CD4-positive, alpha-beta T cell treated with Interferon gamma for 1 hour (primary cell): ENCODE results near the gene MBLAC1.
"Not testable (repeated sequence)": the region's sequence is repeated elsewhere in the genome, so short reads cannot be mapped to it uniquely, and the experiment has no call there.

Experiments used
- DNase-seq: peaks from one replicate; pipeline ENCODE4 v3.0.0-alpha.2; 2020

Gene MBLAC1

DNA sequence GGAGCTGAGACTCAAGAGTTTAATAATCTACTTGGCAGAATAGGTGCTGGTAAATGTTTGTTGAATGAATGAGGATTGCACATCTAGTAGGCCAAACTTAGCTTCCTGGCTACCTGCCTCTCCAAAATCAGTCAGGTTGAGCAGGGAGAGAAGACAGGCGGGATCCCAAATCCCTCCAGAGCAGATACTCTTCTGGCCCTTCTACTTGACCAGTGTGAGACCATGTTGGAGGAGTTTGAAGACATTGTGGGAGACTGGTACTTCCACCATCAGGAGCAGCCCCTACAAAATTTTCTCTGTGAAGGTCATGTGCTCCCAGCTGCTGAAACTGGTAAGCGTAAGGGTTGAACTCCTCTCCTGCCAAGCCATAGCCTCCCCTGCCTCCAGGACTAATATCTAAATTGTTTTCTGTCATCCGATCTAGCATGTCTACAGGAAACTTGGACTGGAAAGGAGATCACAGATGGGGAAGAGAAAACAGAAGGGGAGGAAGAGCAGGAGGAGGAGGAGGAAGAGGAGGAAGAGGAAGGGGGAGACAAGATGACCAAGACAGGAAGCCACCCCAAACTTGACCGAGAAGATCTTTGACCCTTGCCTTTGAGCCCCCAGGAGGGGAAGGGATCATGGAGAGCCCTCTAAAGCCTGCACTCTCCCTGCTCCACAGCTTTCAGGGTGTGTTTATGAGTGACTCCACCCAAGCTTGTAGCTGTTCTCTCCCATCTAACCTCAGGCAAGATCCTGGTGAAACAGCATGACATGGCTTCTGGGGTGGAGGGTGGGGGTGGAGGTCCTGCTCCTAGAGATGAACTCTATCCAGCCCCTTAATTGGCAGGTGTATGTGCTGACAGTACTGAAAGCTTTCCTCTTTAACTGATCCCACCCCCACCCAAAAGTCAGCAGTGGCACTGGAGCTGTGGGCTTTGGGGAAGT, 2.2 kb upstream of the MBLAC1 start:
- no peak for DNase-seq

DNA sequence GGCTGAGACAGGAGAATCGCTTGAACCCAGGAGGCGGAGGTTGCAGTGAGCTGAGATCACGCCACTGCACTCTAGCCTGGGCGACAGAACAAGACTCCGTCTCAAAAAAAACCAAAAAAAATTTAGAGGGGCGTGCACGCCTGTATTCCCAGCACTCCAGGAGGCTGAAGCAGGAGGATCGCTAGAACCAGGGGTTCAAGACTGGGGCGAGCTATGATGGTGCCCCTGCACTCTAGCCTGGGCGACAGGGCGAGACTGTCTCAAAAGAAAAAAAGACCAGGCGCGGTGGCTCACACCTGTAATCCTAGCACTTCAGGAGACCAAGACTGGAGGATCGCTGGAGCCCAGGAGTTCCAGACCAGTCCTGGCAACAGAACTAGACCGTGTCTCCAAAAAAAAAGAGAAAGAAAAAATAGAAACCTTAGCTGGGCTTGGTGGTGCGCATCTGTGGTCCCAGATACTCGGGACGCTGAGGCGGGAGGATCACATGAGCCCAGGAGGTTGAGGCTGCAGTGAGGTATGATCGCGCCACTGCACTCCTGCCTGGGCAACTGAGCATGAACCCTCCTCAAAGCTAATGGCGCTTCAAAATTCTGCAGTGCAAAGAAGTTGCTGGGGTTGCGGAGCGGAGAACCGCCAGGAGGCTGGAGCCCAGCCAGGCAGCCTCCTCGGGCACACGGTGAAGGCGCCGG, 382 bp upstream of the MBLAC1 start:
- no peak for DNase-seq

DNA sequence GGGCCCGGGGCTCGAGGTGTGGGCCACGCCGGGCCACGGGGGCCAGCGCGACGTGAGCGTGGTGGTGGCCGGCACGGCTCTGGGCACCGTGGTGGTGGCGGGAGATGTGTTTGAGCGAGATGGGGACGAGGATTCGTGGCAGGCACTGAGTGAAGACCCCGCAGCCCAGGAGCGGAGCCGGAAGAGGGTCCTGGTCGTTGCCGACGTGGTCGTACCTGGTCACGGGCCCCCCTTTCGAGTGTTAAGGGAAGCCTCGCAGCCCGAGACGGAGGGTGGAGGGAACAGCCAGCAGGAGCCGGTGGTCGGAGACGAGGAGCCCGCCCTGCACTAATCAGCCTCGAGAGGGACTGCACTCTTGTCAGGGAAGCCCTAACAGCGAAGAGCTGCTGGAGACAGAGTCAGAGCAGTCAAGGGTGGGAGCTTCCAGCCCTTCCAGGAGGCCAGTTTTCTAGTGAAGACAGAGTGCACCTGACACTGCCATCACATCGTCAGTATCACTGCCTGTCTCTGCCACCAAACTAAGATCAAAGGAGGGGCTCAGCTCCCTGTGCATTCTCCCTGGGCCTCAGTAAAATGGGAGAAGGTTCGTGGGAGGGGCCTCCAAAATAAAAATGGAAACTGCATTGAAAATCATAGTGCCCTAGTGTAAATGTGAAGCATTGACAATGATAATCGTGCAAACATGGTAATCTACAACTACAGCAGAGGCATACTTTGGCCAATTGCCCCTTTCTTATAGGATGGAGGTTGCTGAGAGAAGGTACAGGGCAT, 1.3 kb downstream of the MBLAC1 start:
- no peak for DNase-seq

DNA sequence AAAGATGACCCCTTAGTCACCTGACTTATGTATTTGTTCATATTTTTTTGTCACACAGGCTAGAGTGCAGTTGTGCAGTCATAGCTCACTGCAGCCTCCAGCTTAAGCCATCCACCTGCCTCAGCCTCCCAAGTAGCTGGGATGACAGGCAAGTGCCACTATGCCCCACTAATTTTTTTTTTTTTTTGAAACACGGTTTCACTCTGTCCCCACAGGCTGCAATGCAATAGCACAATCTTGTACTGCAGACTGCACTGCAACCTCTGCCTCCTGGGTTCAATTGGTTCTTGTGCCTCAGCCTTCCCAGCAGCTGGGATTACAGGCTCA, 1.8 kb downstream of the MBLAC1 start:
- DNase-seq = no peak

DNA sequence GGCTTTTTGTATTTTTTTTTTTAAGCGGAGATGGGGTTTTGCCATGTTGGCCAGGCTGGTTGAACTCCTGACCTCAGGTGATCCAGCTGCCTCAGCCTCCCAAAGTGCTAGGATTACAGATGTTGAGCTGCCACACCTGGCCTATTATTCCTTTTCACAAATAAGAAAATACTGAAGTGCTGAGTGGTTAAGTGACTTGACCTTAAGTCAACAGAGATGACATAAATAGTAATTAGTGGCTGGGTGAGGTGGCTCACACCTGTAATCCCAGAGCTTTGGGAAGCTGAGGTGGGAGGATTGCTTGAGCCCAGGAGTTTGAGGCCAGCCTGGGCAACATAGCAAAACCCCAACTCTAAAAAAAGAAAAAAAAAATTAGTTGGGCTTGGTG, 3.4 kb downstream of the MBLAC1 start:
- not testable (repeated sequence) for DNase-seq

DNA sequence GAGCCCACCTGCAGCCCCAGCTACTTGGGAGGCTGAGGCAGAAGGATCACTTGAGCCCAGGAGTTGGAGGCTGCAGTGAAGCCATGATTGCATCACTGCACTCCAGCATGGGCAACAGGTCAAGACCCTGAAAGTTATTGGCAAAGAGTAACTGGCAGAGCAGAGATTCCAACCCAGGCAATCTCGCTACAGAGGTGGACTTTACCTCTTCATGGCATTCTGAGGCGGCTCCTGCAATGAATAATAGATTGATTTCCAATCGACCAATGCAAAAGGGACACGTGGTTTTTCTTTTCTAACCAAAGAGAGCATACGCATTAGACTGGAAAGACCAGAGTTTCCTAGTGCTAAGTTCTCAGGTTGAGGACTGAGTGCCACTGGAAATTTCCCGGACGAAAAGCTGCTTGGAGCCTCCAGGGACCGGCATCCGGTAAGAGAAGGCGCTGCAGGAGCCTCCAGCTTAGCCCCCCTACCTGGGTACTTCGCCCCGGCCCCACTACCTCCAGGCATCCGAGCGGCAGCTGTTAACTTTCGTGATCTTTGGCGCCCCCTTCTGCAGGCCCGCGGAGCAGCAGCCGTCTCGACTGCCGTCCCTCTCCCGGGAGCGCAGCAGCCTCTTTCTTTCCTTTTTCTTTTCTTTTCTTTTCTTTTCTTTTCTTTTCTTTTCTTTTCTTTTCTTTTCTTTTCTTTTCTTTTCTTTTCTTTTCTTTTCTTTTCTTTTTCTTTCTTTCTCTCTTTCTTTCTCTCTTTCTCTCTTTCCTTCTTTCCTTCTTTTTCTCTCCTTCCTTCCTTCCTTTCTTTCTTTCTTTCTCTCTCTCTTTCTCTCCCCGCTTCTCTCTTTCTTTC, 4.1 kb downstream of the MBLAC1 start:
- DNase-seq = peak; percentile 79

DNA sequence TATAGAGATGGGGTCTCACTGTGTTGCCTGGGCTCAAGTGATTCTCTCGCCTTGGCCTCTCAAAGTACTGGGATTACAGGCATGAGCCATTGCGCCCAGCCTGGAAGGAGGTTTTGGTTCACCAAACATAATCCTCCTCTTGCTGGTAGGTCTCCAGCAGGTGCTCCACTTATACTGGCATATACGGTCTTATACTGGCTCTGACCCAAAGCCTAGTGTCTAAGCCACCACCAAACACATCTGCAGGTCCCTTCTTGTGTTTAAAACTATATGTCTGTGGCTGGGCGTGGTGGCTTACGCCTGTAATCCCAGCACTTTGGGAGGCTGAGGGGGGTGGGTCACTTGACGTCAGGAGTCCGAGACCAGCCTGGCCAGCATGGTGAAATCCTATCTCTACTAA, 5.4 kb downstream of the MBLAC1 start:
- no peak for DNase-seq

DNA sequence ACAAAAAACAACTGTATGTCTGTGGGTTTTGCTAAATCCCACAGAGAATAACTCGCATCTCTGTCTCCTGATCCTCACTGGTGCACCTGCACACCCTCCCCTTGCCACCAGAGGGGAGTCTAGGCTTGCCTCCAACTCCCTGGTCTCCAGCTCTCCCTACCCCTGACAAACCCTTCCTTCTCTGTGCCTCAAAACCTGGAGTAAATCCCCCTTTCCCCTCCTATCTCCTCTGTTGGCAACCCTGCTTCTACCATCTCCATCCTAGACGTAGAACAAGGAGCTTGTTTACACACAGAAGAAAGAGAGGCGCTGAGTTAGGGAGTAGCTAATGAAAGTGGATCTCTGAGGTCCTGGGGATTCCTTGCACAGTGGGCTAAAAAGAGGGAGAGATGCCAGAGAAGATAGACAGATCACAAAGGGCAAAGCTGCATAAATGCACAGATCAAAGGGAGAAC, 6.0 kb downstream of the MBLAC1 start:
- peak; percentile 67 for DNase-seq

DNA sequence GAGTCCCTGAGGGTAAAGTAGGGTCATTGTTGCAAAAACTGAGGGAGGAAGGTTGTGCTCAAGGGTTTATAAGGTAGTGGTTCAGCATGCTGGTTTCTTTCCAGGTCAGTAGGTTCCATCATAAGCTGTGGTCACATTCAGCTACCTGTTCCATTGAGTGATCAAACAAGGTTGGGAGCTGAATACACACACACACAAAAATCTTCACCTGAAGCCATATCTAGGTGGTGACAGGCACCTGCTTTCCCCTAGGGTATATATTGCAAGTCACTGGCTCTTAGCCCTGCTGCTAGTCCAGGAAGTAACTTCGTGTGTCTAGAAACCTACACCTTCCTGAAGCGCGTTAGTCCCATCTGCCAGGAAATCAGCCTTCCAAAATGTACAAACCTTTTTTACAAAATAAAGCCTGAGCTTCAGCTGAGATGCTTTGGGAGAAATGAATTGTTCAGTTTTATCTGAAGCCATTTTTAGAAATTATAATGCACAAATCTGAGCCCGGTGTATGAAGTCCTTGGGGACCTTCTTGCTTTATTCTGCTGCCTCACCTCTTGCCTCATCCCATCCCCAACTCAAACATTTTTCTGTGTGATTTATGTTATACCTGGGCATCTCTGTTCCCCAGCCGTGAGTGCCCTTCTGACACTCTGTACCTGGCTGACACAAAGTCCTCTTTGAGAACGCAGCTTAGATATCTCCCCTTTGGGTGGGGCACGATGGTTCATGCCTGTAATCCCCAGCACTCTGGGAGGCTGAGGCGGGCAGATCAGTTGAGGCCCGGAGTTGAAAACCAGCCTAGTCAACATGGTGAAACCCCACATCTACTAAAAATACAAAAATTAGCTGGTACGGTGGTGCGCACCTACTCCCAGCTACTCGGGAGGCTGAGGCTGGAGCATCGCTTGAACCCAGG, 11.3 kb downstream of the MBLAC1 start:
- DNase-seq = no peak

DNA sequence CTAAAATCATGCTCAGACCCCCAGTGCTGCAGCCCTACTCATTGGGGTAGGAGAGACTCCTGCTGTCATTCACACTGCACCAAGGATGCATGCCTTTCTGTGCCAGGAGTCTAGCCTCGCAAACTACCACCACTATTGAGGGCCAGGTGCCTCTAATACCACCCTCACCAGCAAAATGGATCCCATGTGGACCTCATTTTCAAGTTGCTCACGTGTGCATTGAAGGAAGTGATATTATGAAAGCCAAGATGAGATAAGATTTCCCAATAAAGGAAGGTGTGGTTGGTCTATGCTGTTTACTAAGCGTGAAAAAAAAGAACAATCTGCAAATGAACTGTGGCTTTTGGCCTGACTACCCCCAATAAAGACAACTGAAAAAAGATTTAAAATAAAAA, 14.8 kb downstream of the MBLAC1 start:
- no peak for DNase-seq

DNA sequence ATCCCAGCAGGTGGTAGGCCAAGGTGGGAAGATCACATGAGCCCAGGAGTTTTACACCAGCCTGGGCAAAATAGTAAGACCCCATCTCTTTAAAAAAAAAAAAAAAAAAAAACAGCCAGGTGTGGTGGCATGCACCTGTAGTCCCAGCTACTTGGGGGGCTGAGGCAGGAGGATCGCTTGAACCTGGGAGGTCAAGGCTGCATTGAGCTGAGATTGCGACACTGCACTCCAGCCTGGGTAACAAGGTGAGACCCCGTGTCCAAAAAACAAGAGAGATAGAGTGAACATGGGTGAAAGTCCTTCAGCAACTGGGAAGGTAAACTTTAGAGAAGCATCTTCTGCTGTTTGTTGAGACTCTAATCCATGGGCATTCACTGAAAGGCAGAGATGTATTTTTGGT, 15.7 kb downstream of the MBLAC1 start:
- no peak for DNase-seq

DNA sequence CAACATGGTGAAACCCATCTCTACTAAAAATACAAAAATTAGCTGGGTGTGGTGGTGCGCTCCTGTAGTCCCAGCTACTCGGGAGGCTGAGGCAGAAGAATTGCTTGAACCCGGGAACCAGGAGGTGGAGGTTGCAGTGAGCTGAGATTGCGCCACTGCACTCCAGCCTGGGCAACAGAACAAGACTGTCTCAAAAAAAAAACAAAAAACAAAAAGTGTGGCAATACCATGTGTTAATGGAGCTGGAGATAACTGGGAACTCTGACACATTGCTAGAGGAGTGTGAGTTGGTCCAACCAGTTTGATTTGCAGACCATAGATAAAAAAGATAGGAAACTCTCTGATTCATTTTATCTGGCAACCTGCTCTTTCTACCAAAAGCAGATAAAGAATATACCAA, 19.6 kb downstream of the MBLAC1 start:
- not testable (repeated sequence) for DNase-seq

DNA sequence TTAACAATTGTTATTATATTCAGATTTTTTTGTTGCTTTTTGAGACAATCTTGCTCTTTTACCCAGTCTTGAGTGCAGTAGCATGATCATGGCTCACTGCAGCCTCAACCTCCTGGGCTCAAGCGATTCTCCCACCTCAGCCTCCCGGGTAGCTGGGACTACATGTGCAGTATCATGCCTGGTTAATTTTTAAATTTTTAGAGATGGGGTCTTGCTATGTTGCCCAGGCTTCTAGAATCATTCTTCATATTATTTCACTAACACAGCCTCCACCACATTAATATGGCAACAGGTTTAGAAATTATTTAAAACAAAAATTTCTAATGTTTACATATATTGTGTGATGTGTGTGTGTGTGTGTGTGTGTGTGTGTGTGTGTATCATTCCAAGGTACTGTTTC, 20.5 kb downstream of the MBLAC1 start:
- no peak for DNase-seq

DNA sequence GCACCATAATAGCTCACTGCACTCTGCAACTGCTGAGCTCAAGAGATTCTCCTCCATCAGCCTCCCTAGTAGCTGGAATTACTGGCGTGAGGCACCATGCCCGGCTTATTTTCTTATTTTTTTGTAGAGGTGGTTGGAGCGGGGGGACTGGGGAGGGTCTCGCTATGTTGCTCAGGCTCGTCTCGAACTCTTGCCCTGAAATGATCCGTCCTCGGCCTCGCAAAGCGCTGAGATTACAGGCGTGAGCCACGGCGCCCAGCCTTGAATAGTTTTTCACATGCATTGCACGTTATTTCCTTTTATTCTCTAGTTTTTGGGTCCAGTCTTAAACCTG, 21.4 kb downstream of the MBLAC1 start:
- DNase-seq = no peak

DNA sequence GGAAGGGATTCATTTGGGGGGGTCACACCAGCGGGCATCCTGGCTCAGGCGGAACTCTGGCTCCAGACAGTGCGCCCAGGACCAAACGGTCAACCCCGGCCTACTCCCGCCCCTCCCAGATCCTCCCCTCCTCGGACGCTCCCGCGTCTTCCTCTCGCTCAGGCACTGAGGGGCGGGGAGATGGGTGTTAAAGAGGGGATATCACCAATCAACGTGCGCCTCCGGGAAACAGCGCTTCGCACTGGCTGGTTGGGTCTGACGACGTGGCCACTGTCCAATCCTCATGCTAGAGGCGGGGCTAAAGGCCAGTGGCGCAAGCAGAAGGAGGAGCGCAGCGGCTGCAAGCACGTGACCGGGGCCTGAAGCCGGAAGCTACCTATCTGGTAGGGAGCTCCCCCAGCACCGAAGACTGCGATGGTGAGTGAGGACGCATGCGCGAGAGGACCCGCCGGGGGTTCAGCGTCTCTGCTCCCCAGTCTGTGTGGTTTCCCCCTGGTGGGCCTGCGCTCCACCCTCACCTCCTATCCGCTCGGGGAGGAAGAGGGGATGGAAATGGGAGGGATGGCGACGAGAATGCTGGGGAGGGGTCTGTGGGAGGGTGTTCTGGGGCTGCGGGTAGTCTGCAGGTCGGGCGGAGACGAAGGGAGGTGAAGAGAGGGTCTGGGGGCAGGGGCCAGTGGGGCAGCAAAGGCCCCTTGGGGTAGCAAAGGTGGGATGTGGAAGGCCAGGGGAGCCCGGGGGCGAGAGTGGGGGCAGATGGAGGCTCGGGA, 22.0 kb downstream of the MBLAC1 start, which contains the start of gene LAMTOR4:
TSS of gene LAMTOR4 (plus strand) at position 360 of the 770 bp plus-strand sequence. CDS start at position 415, 55 bp downstream.
- peak; percentile 100 for DNase-seq

DNA sequence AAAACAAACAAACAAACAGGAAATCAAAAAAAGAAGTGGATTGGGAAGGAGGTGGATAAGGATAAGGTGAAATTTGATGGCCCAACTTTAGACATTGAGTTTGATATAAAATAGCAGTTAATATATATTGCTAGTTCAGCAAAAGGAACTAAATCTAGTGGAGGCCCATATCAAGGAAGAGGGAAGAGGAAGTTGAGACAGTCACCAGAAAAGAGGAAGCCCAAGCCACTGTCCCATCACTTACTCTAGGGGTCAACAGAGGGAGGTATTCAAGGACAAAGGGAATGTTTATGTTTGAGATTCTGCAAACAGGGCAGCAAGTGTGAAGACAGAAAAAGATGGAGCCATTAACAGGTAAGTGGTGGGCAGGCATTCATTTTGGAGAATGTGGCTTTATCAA, 25.6 kb downstream of the MBLAC1 start:
- no peak for DNase-seq

DNA sequence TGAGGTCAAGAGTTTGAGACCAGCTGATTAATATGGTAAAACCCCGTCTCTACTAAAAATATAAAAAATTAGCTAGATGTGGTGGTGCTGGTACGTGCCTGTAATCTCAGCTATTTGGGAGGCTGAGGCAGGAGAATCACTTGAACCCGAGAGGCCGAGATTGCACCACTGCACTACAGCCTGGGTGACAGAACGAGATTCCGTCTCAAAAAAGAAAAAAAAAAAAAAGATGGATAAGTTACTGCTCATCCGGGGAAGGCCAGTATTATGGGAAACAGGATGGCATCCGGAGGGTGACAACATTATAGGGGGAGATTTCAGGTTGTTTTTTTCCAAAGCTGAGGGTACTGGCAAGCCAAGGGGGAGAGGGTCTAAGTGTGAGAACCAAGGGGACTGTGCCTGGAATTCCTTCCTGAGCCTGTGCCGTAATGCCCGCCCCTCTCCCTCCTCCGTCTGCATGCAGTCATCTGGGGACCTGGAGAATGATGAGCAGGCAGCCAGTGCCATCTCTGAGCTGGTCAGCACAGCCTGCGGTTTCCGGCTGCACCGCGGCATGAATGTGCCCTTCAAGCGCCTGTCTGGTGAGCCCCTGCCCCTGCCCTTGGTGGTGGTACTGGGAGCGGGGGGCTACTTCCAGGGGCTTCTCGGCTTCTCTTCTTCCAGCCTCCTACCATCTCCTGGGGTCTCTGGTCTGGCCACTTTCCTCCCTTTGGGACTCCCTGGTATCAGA, 26.3 kb downstream of the MBLAC1 start:
- DNase-seq = no peak

DNA sequence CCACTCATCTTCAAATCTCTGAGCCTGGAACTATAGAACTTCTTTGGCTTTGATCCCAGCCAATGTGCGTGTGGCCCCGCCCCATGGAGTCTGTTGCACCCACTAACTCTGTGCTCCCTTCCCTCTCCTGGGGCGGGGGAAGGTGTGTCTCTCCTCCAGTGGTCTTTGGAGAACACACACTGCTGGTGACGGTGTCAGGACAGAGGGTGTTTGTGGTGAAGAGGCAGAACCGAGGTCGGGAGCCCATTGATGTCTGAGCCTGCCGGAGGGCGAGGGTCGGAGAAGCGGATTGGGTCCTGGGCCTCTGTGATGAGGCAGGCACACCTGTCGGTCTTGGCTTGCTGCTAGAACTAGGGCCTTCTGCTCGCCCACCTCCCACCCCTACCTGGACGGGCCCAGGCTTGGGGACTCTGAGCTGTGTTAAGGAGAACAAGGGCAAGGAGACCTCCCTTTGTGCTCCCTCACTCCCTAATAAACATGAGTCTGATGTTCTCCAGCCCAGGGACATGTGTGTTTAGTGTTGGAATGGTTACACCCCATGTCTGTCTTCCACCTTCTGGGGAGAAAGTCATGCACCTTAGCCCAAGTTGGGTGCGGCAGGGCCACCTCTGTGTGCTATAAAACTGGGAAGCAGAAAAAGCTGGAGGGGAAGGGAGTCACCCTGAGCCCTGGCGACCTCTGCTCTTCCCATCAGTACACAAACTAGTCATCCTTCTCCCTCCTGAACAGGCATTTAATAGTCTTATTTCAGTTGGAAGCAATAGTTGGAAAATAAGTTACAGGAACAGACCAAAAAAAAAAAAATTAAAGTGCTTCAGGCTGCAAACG, 27.2 kb downstream of the MBLAC1 start:
- no peak for DNase-seq
